Fibroblast of pulmonary artery (primary cell): Measurements from ENCODE around the gene HEXIM2.

ENCODE experiments used
- DNase-seq: peaks from one replicate; pipeline ENCODE4 v3.0.0-alpha.2; 2010; ENCODE audit warnings: low read depth
- H3K4me3 ChIP-seq: replicated peaks from 2 replicates; pipeline ENCODE4 v1.5.1; 2011; ENCODE audit warnings: low read depth, mild to moderate bottlenecking, control low read depth, low read length, moderate library complexity
- TF ChIP-seq, protein P1 (sequence below): IDR thresholded peaks from 2 replicates; pipeline ENCODE4 v1.5.1; 2011; ENCODE audit warnings: mild to moderate bottlenecking, control low read depth, low read length, inconsistent platforms; ENCODE audit errors: missing control alignments

HEXIM2 gene

GRCh38 chr17:45132320-45132571, 29.4 kb upstream of the HEXIM2 start, which contains the start of gene PLCD3:
Gene PLCD3, minus strand, starts transcription at chr17:45132515. Its CDS starts 105 bp downstream, at chr17:45132410.
- no peak for DNase-seq
- peak within 1 kb of the TSS; percentile 82 for H3K4me3 ChIP-seq
- TF ChIP-seq, protein P1, sequence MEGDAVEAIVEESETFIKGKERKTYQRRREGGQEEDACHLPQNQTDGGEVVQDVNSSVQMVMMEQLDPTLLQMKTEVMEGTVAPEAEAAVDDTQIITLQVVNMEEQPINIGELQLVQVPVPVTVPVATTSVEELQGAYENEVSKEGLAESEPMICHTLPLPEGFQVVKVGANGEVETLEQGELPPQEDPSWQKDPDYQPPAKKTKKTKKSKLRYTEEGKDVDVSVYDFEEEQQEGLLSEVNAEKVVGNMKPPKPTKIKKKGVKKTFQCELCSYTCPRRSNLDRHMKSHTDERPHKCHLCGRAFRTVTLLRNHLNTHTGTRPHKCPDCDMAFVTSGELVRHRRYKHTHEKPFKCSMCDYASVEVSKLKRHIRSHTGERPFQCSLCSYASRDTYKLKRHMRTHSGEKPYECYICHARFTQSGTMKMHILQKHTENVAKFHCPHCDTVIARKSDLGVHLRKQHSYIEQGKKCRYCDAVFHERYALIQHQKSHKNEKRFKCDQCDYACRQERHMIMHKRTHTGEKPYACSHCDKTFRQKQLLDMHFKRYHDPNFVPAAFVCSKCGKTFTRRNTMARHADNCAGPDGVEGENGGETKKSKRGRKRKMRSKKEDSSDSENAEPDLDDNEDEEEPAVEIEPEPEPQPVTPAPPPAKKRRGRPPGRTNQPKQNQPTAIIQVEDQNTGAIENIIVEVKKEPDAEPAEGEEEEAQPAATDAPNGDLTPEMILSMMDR = no peak

DNA sequence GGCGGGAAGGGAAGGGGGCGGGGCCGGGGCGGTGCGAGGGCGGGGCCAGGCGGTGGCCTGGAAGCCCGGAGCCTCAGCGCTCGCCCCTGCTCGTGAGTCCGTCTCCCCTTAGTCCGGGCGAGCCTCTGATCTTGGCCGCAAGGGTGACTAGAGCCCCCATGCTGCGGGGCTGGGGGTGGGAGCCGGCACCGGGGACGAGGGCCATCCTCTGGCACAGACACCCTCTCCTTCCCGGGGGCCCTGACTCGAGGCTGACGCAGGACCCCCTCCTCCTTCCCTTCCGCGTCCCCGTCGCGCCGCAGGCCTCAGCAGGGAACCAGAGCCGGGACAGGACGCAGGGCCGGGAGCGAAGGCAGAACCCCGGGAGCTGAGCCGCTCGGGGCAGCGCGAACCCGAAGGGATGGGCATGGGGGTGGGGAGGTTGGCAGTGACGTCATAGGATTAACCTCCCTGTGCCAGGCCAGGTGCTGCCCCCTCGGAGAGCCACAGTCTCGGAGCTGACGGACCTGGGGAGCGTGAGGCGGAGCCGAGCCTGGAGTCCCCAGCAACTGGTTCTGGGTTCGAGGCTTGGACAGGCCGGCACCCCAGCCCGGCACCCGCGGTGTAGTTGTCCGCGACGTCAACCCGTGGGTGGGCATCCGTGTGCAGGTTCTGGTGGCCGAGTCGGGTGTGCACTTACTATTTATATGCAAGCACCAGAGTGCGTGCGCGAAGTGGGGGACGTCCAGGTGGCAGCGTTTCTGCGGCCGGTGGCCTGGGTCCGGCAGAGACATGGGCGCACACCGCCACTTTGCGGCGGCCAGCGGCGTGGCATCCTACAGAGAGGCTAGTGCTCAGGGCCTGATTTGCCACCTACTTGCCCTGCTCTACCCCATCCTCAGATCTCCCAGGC, 28.9 kb upstream of the HEXIM2 start:
- peak; percentile 81 for DNase-seq
- H3K4me3 ChIP-seq = peak overlapping the region; percentile 82
- TF ChIP-seq, protein P1 = peak; percentile 80

- TF ChIP-seq, protein P1 = no peak
- H3K4me3 ChIP-seq = peak within 1 kb of the TSS; percentile 68
- peak; percentile 99 for DNase-seq
Measured at GRCh38 chr17:45135192-45135977, 26.3 kb upstream of the HEXIM2 start, which contains the start of gene ACBD4. Gene ACBD4, plus strand, starts transcription at chr17:45135687. Its CDS starts 458 bp downstream, at chr17:45136145.

DNA sequence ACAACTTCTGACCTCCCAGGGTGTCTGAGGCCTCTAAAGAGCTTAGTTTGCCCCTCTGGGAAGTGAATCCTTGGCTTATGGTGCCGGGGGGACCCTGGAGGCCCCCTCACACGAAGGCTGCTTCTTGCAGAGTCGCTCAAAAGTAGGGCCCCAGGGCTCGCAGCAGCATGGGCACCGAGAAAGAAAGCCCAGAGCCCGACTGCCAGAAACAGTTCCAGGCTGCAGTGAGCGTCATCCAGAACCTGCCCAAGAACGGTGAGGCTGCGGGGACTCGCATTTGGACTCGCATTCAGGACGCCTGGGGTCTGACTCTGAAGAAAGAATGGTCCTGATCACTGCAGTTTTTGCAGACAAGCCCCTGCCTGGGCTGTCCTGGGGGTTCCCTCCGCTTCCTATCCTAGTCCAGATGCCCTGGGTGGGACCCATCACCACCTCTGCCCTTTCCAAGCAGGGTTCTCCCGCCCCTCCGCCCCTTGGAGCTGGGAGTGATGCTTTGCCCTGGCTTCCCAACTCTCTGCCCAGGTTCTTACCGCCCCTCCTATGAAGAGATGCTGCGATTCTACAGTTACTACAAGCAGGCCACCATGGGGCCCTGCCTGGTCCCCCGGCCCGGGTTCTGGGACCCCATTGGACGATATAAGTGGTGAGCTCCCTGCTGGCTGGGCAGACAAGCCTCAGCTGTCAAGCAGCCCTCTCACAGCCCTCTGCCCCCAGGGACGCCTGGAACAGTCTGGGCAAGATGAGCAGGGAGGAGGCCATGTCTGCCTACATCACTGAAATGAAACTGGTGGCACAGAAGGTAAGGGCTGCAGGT, 25.5 kb upstream of the HEXIM2 start:
- peak overlapping the region; percentile 68 for H3K4me3 ChIP-seq
- TF ChIP-seq, protein P1 = no peak
- no peak for DNase-seq

DNA sequence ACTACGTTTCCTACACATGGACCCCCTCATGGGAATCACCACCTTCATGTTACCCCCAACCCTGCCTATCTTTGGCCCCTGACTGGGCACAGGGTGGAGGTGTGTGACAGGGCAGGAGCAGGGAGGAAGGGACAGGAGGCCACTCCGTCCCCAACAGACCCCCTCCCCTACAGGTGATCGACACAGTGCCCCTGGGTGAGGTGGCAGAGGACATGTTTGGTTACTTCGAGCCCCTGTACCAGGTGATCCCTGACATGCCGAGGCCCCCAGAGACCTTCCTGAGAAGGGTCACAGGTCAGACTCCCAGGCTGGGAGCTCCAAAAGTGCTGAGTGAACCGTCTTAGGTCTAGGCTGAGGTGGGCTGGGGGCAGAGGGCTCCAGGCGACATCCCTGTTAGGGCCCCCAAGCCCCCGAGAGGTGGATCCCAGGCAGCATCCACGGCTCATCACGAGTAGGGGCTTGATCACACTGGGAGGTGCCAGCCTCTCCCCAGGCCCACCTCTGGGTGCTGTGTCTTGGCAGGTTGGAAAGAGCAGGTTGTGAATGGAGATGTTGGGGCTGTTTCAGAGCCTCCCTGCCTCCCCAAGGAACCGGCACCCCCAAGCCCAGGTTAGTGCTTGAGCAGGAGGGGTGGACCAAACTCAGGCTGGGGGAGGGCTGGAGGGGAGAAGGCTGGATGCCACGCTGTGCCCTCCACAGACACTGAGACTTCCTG, 24.7 kb upstream of the HEXIM2 start:
- no peak for DNase-seq
- H3K4me3 ChIP-seq = no peak overlapping the region
- TF ChIP-seq, protein P1 = no peak
